K562 (cell line): ENCODE measurements around the gene PGP. TPM values are rescaled to one million over a fixed set of nuclear protein-coding genes. Genes with fewer than 3 reads are reported as not detected.

Experiments used
- ATF6 ChIP-seq: sonication (generic); formaldehyde crosslinking; IDR thresholded peaks from 2 replicates; pipeline ENCODE4 v1.4.0; 2020; ENCODE audit warnings: mild to moderate bottlenecking, missing genetic modification reagents
- BMI1 ChIP-seq: fragments of 150-350 bp; IDR thresholded peaks from 2 replicates; pipeline ENCODE4 v1.6.1; 2014; ENCODE audit warnings: low read length
- BRD9 ChIP-seq: fragments of 450-650 bp; IDR thresholded peaks from 2 replicates; pipeline ENCODE4 v1.6.1; 2018; ENCODE audit warnings: low read depth; ENCODE audit not compliant: partially characterized antibody
- HNRNPL ChIP-seq: fragments of 200-400 bp; formaldehyde crosslinking; IDR thresholded peaks from 2 replicates; pipeline ENCODE4 v1.6.1; 2017; ENCODE audit warnings: low read depth, mild to moderate bottlenecking, low read length
- MEIS2 ChIP-seq: fragments of 450-650 bp; IDR thresholded peaks from 2 replicates; pipeline ENCODE4 v1.6.1; 2014; ENCODE audit warnings: mild to moderate bottlenecking; ENCODE audit not compliant: partially characterized antibody
- MYNN ChIP-seq, 2 experiments: sonication (generic); formaldehyde crosslinking in 1 of 2; IDR thresholded peaks; 2 replicates each; pipeline versions ENCODE4 v1.5.0 to v1.6.1; 2016 to 2020; ENCODE audit warnings: antibody characterized with exemption in 1 of 2, missing genetic modification reagents in 1 of 2
- NR2C1 ChIP-seq, 2 experiments: fragments of 450-650 bp; IDR thresholded peaks; 2 replicates each; pipeline ENCODE4 v1.6.1; 2017; ENCODE audit warnings: mild to moderate bottlenecking in 2 of 2, antibody characterized with exemption in 1 of 2, inconsistent platforms in 1 of 2, missing compliant biosample characterization in 1 of 2, missing genetic modification characterization in 1 of 2
- PHB2 ChIP-seq: fragments of 450-650 bp; IDR thresholded peaks from 2 replicates; pipeline ENCODE4 v1.6.1; 2017; ENCODE audit warnings: low read depth
- PHF20 ChIP-seq: fragments of 450-650 bp; IDR thresholded peaks from 2 replicates; pipeline ENCODE4 v1.6.1; 2018; ENCODE audit not compliant: partially characterized antibody
- PKNOX1 ChIP-seq: fragments of 450-650 bp; IDR thresholded peaks from 2 replicates; pipeline ENCODE4 v1.6.1; 2016
- SREBF2 ChIP-seq: sonication (generic); formaldehyde crosslinking; IDR thresholded peaks from 2 replicates; pipeline ENCODE4 v1.4.0; 2020; ENCODE audit warnings: mild to moderate bottlenecking, missing genetic modification reagents
- SRSF7 ChIP-seq: fragments of 200-400 bp; formaldehyde crosslinking; optimal IDR thresholded peaks from 2 replicates; pipeline ENCODE3; 2017; ENCODE audit warnings: mild to moderate bottlenecking, low read depth, low read length
- STAG1 ChIP-seq: sonication (generic); formaldehyde crosslinking; IDR thresholded peaks from 2 replicates; pipeline ENCODE4 v1.5.0; 2020; ENCODE audit warnings: missing genetic modification reagents, borderline replicate concordance
- TBL1XR1 ChIP-seq, 2 experiments: IDR thresholded peaks; 2 replicates each; pipeline ENCODE4 v1.6.1; 2012; ENCODE audit warnings: improper control_type of control experiment in 2 of 2, low read length in 2 of 2, mild to moderate bottlenecking in 1 of 2
- TCF3 ChIP-seq: sonication (generic); formaldehyde crosslinking; IDR thresholded peaks from 2 replicates; pipeline ENCODE4 v1.4.0; 2020; ENCODE audit warnings: mild to moderate bottlenecking, missing genetic modification reagents
- TRIM24 ChIP-seq, 2 experiments: fragments of 450-650 bp; IDR thresholded peaks; 2 replicates each; pipeline ENCODE4 v1.6.1; 2016
- TRIM28 ChIP-seq: fragments of 450-650 bp; IDR thresholded peaks from 2 replicates; pipeline ENCODE4 v1.6.1; 2017
- USF2 ChIP-seq: sonication (generic); formaldehyde crosslinking; IDR thresholded peaks from 2 replicates; pipeline ENCODE4 v1.5.0; 2020; ENCODE audit warnings: missing genetic modification reagents
- ZKSCAN3 ChIP-seq: fragments of 250-450 bp; sonication (Bioruptor Pico); IDR thresholded peaks from 2 replicates; pipeline ENCODE4 v1.4.0; 2020
- ZNF444 ChIP-seq: fragments of 250-450 bp; sonication (Bioruptor Pico); IDR thresholded peaks from 2 replicates; pipeline ENCODE4 v1.4.0; 2020; ENCODE audit warnings: mild to moderate bottlenecking, moderate library complexity
- polyA plus RNA-seq, 8 experiments: library from polyadenylated mRNA; depleted of rRNA in 4 of 8; stranded (reverse) in 5 of 8; unstranded in 3 of 8; fragments of >200 nt; fragmentation: Nextera tagmentation in 2 of 8; fragmentation: Illumina TruSeq in 1 of 8; extraction: Ambion mirVana in 2 of 8; extraction: Trizol in 1 of 8; gene quantifications; 2 replicates each; pipeline versions ENCODE4 v1.2.1 to v1.2.3, GENCODE V29; 2011 to 2014; ENCODE audit warnings: inconsistent platforms in 1 of 8, missing spikeins in 1 of 8
- total RNA-seq, 7 experiments: library from RNA; depleted of rRNA in 6 of 7; stranded (reverse); fragments of >200 nt in 6 of 7; fragmentation: Illumina TruSeq in 2 of 7; extraction: Trizol in 2 of 7; gene quantifications; 2 replicates each; pipeline versions ENCODE4 v1.2.1 to v1.2.3, GENCODE V29; 2011 to 2021; ENCODE audit warnings: low replicate concordance in 1 of 7
- TF ChIP-seq, protein P1 (sequence below), 2 experiments: fragments of 450-650 bp in 1 of 2; sonication (generic) in 1 of 2; formaldehyde crosslinking; conservative IDR thresholded peaks; 2 replicates each; pipeline versions ENCODE4 v1.4.0 to v1.8.1; 2020 to 2022; ENCODE audit warnings: mild to moderate bottlenecking in 1 of 2, missing genetic modification reagents in 1 of 2
- TF ChIP-seq, protein P2 (sequence below): fragments of 250-450 bp; sonication (Bioruptor Pico); IDR thresholded peaks from 2 replicates; pipeline ENCODE4 v1.5.0; 2021
- TF ChIP-seq, protein P3 (sequence below), 3 experiments: fragments of 200-800 bp in 1 of 3; sonication (Bioruptor generic) in 1 of 3; sonication (generic) in 1 of 3; formaldehyde crosslinking in 1 of 3; IDR thresholded peaks; 2 replicates each; pipeline versions ENCODE4 v1.6.1 to v1.8.0; 2016 to 2022; ENCODE audit warnings: mild to moderate bottlenecking in 2 of 3, missing compliant biosample characterization in 2 of 3, missing genetic modification characterization in 2 of 3, missing genetic modification reagents in 1 of 3

PGP gene
- total and polyA plus RNA-seq, 9 of the 15 experiments (the other 6 are each of a cell fraction or from before 2014, with no cell fraction given) = 1.1 to 57.6 (median 19.6) TPM

GRCh38 chr16:2194166-2194834 lies 20.3 kb downstream of the PGP start (continued):
- TF ChIP-seq, protein P1, sequence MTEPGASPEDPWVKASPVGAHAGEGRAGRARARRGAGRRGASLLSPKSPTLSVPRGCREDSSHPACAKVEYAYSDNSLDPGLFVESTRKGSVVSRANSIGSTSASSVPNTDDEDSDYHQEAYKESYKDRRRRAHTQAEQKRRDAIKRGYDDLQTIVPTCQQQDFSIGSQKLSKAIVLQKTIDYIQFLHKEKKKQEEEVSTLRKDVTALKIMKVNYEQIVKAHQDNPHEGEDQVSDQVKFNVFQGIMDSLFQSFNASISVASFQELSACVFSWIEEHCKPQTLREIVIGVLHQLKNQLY (CRISPR knock-in tag; conservative IDR thresholded peaks at IDR 0.05) = no peak
- TF ChIP-seq PHB2 = no peak
- TF ChIP-seq USF2 (CRISPR knock-in tag) = no peak
- TF ChIP-seq, protein P2, sequence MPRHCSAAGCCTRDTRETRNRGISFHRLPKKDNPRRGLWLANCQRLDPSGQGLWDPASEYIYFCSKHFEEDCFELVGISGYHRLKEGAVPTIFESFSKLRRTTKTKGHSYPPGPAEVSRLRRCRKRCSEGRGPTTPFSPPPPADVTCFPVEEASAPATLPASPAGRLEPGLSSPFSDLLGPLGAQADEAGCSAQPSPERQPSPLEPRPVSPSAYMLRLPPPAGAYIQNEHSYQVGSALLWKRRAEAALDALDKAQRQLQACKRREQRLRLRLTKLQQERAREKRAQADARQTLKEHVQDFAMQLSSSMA (CRISPR knock-in tag) = no peak
- no peak for TF ChIP-seq ZKSCAN3 (CRISPR knock-in tag)
- TF ChIP-seq BMI1 = peak; percentile 53; the same call in 1 of the 2 replicates
- TF ChIP-seq HNRNPL = no peak
- TF ChIP-seq STAG1 (CRISPR knock-in tag) = no peak
- TF ChIP-seq SRSF7 = no peak
- no peak for TF ChIP-seq ZNF444 (CRISPR knock-in tag)
- no peak for TF ChIP-seq TRIM24 (IDR thresholded peaks at IDR 0.05)
- no peak for TF ChIP-seq NR2C1 (IDR thresholded peaks at IDR 0.05)
- no peak for TF ChIP-seq NR2C1 (tag; IDR thresholded peaks at IDR 0.05)
- TF ChIP-seq PKNOX1 = peak; percentile 14; the same call in 1 of the 2 replicates
- peak; percentile 9 for TF ChIP-seq MEIS2
- TF ChIP-seq ATF6 (CRISPR knock-in tag) = no peak
- TF ChIP-seq MYNN (IDR thresholded peaks at IDR 0.05) = no peak
- TF ChIP-seq MYNN (CRISPR knock-in tag; IDR thresholded peaks at IDR 0.05) = no peak
- no peak for TF ChIP-seq TBL1XR1 (IDR thresholded peaks at IDR 0.05; ENCODE audit: low read length in 2 of 2)
- no peak for TF ChIP-seq PHF20
- no peak for TF ChIP-seq BRD9
- no peak for TF ChIP-seq TCF3
- TF ChIP-seq TRIM28 = no peak
- no peak for TF ChIP-seq SREBF2 (CRISPR knock-in tag)
- TF ChIP-seq, protein P3, sequence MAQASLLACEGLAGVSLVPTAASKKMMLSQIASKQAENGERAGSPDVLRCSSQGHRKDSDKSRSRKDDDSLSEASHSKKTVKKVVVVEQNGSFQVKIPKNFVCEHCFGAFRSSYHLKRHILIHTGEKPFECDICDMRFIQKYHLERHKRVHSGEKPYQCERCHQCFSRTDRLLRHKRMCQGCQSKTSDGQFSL (CRISPR knock-in tag; IDR thresholded peaks at IDR 0.05) = peak; percentile 41; the same call in 1 of the 2 replicates
- TF ChIP-seq, protein P3 (tag; IDR thresholded peaks at IDR 0.05) = no peak
